Nucleus accumbens (tissue), 56 donors: ENCODE measurements around the gene ASIC3.
"Not testable (repeated sequence)": the region's sequence is repeated elsewhere in the genome, so short reads cannot be mapped to it uniquely, and the experiment has no call there.

ENCODE experiments used
- DNase-seq, 56 donors: peaks; one replicate each; lab custom pipeline; 2025; lab: John Stamatoyannopoulos, UW

ASIC3 gene

GRCh38 chr7:151013356-151013732 lies 35.0 kb upstream of the ASIC3 start:
- no peak for DNase-seq

- peak in 54 of 56 donors; percentile 7 to 87 (median 58) for DNase-seq
These were observed 34.4 kb upstream of the ASIC3 start for GRCh38 chr7:151013733-151014497.

- DNase-seq: no peak
These were observed 33.4 kb upstream of the ASIC3 start for GRCh38 chr7:151014950-151015349.

- no peak for DNase-seq
These were observed 32.4 kb upstream of the ASIC3 start for GRCh38 chr7:151015967-151016366.

GRCh38 chr7:151016505-151016904 lies 31.8 kb upstream of the ASIC3 start:
- DNase-seq: no peak

- no peak for DNase-seq
These were observed 31.4 kb upstream of the ASIC3 start for GRCh38 chr7:151016942-151017341.

GRCh38 chr7:151017370-151017952 lies 30.9 kb upstream of the ASIC3 start:
- DNase-seq: no peak

- DNase-seq: peak in 36 of 56 donors; percentile 5 to 78 (median 37)
These were observed 30.3 kb upstream of the ASIC3 start for GRCh38 chr7:151017953-151018420.

- peak in 19 of 56 donors; percentile 6 to 75 (median 24) for DNase-seq
These were observed 29.8 kb upstream of the ASIC3 start for GRCh38 chr7:151018421-151019129.

GRCh38 chr7:151019130-151019447 lies 29.2 kb upstream of the ASIC3 start:
- no peak for DNase-seq

GRCh38 chr7:151020231-151020630 lies 28.1 kb upstream of the ASIC3 start:
- DNase-seq: no peak

- DNase-seq: no peak
These were observed 25.1 kb upstream of the ASIC3 start for GRCh38 chr7:151023232-151023631.

- DNase-seq: peak in 1 of 56 donors; percentile 21
These were observed 23.8 kb upstream of the ASIC3 start, which contains the start of gene ATG9B for GRCh38 chr7:151024435-151025056. Gene ATG9B, minus strand, starts transcription at chr7:151024494. Its CDS starts 71 bp downstream, at chr7:151024423.

- DNase-seq: no peak
These were observed 22.2 kb upstream of the ASIC3 start for GRCh38 chr7:151025924-151026671.

GRCh38 chr7:151026771-151027727 lies 21.3 kb upstream of the ASIC3 start:
- DNase-seq: not testable (repeated sequence)

- DNase-seq: not testable (repeated sequence)
These were observed 20.6 kb upstream of the ASIC3 start for GRCh38 chr7:151027728-151028130.

- DNase-seq: peak; percentile 84 to 99 (median 97)
These were observed 20.0 kb upstream of the ASIC3 start, which contains the start of gene ABCB8 for GRCh38 chr7:151028131-151028947. Gene ABCB8, plus strand, starts transcription at chr7:151028450. Its CDS starts 66 bp downstream, at chr7:151028516.

GRCh38 chr7:151028948-151029501 lies 19.3 kb upstream of the ASIC3 start:
- no peak for DNase-seq
